Ramos (cell line): ENCODE measurements around the gene OCEL1.
"Not testable (repeated sequence)": the region's sequence is repeated elsewhere in the genome, so short reads cannot be mapped to it uniquely, and the experiment has no call there.

Source experiments
- in situ Hi-C: fragments of 300-500 bp; cut with MboI; formaldehyde crosslinking; loops from one replicate; pipeline ENCODE4 v1.14.3; 2022; ENCODE audit warnings: low sequenced_read_pairs; ENCODE audit not compliant: unreplicated experiment

The OCEL1 gene

DNA sequence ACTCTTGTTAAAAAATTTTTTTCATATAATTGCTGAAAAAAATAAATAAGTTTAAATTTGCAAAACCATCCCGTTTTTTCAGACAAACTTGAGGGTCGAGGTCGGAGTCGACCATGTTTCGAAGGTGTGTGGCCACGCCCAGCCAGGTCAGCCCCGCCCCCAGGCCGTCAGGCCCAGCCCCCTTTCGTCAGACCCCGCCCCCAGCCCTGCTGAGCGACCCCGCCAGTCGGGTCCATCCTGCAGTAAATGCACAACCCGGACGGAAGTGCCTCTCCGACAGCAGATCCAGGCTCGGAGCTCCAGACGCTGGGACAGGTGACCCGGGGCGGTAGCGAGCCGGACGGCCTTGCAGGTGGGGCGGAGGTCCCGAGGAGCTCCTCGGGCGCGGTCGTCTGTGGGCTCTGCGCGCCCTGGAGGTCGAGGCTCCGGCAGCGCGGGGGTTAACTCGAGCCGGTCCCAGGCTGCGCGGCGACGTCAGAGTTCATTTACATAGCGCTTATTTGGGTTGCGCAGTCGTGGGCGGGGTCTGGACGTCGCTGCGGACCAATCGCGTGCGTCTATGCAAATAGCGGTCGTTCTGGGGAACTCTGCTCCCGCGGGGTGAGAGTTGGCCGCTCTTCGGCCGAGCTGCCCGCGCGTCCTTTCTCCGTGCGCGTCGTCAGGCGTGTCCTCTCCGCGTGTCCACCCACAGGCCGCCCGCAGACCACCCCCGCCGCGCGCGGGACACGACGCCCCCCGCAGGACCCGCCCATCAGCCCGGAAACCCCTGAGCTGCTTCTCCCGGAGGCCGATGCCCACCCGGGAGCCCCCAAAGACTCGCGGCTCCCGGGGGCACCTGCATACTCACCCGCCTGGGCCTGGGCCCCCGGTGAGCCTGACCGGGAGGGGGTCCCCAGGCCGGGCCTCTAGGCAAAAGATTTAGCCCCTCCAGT, at the start of gene OCEL1:
Gene OCEL1, plus strand, starts transcription at position 225 of the 932 bp plus-strand sequence. Its CDS starts 22 bp downstream, at position 247.
- in situ Hi-C loops, result no loop called here

- in situ Hi-C loops, result no loop called here
Measured at GRCh38 chr19:17178291-17178690, 47.7 kb upstream of the OCEL1 start.

DNA sequence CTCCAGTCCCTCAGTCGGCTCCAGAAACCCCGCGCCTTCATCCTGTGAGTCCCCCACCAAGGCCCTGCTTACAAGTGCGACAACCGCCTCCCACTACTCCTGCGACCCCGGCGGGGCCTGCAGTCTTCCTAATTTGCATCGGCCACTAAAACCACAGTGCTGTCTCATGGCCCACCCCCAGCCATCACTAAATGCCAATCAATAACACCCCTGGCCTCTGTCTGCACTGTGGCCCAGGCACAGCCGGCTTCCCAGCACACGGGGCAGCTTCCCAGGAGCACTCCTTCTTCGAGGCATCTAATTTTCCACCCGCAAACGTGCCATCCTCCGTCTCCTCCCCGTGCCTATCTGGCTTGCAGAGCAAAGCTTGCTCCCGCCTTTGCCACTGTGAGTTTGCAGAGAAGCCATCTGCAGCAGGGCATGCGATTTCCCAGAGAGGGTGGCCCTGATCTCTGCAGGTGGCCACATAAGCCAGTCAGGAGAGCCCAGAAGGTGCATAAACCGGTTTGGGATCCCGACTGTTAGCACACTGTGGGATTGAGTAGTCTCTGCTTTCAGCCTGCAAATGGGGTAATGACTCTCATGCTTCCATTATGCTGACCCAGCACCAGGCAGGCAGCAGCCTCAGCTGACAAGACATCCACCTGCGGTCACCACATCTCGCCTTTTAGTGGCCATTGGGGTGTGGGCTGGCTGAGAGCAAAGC, 44.9 kb upstream of the OCEL1 start:
- in situ Hi-C loops, result no loop called here

- in situ Hi-C loops, result no loop called here
Measured at GRCh38 chr19:17183271-17183761, 42.7 kb upstream of the OCEL1 start.

GRCh38 chr19:17183858-17184321, 42.1 kb upstream of the OCEL1 start:
- in situ Hi-C loops, result no loop called here

- in situ Hi-C loops, result no loop called here
Measured at GRCh38 chr19:17184371-17184841, 41.6 kb upstream of the OCEL1 start.

DNA sequence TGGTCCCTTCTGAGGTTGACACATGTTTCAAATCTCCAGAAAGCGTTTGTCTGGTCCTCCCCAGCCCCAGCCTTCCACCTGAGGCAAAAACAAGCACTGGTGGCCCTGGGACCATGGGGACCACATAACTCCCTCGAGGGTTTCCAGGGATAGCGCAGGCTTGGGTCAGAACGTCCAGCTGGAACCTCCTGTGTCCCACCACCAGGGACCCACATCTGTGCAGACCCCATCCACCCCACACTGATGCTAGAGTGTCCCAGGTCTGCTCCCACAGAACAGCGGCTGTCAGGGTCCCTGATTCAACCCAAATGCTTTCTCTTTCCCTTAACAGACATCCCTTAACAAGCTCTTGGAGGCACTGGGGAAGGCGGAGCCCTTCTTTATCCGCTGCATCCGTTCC, 40.4 kb upstream of the OCEL1 start:
- in situ Hi-C loops, result no loop called here

DNA sequence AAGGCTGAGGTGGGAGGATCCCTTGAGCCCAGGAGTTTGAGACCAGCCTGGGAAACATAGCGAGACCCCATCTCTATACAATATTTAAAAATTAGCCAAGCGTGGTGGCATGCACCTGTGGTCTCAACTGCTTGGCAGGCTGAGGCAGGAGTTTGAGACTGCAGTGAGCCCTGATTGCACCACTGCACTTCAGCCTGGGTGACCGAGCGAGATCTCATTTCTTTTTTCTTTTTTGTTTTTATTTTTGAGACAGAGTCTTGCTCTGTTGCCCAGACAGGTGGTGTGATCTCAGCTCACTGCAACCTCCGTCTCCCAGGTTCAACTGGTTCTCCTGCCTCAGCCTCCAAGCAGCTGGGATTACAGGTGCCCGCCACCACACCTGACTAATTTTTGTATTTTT, 34.3 kb upstream of the OCEL1 start:
- in situ Hi-C loops, result not testable (repeated sequence)

GRCh38 chr19:17192751-17193150, 33.3 kb upstream of the OCEL1 start:
- in situ Hi-C loops, result no loop called here

- in situ Hi-C loops, result no loop called here
Measured at GRCh38 chr19:17194608-17195007, 31.4 kb upstream of the OCEL1 start.

DNA sequence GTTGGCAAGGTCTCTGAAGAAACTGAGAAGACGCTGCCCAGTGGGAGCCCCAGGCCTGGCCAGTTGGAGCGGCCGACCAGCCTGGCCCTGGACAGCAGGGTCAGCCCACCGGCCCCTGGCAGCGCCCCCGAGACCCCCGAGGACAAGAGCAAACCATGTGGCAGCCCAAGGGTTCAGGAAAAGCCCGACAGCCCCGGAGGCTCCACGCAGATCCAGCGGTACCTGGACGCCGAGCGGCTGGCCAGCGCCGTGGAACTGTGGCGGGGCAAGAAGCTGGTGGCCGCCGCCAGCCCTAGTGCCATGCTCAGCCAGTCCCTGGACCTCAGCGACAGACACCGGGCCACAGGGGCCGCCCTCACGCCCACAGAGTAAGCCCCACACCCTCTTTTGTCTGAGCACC, 30.9 kb upstream of the OCEL1 start:
- in situ Hi-C loops, result no loop called here

DNA sequence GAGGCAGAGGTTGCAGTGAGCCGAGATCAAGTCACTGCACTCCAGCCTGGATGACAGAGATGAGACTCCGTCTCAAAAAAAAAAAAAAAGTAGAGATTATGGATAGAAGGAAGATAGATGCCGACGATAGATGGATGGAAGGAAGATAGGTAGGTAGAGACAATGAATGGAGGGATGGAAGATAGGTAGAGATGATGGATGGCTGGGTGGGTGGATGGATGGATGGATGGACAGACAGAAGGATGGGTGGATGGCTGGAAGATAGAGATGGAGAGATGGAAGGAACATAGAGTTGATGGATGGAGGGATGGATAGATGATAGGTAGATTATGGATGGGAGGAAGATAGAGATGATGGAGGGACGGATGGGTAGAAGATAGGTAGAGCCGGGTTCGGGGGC, 29.4 kb upstream of the OCEL1 start:
- in situ Hi-C loops, result no loop called here

GRCh38 chr19:17197666-17198065, 28.4 kb upstream of the OCEL1 start:
- in situ Hi-C loops, result no loop called here

- in situ Hi-C loops, result no loop called here
Measured at GRCh38 chr19:17200408-17201079, 25.5 kb upstream of the OCEL1 start.

- in situ Hi-C loops, result no loop called here
Measured at GRCh38 chr19:17202249-17202648, 23.8 kb upstream of the OCEL1 start.

DNA sequence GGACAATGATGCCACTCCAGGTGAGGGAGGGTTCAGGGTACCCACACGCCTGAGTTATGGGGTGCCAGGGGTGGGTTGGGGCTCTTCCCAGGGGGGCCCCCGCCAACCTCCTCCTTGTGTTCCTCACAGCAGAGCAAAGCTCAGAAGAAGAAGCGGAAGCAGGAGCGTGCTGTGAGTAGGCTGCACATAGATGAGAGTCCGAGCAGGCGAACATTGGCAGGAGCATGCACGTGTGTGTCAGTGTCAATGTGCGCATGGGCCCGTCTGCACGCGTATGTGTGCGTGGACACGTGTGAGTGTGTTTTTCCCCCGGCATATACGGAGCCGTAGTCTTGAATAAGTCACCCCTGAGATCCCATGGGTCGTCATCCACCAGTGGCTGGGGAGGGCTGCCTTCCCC, 23.3 kb upstream of the OCEL1 start:
- in situ Hi-C loops, result no loop called here

- in situ Hi-C loops, result no loop called here
Measured at GRCh38 chr19:17205237-17206140, 20.5 kb upstream of the OCEL1 start.

GRCh38 chr19:17206736-17207581, 19.1 kb upstream of the OCEL1 start:
- in situ Hi-C loops, result no loop called here
